Mesothelial cell of epicardium (in vitro differentiated cells): ENCODE data around the gene TXNDC2. TPM values are rescaled to one million over a fixed set of nuclear protein-coding genes. Genes with fewer than 3 reads are reported as not detected.

Experiments used
- DNase-seq, 2 experiments: peaks; one replicate each; pipeline ENCODE4 v3.0.0; 2021; ENCODE audit warnings: low spot score in 2 of 2; ENCODE audit not compliant: unreplicated experiment in 2 of 2
- H3K27ac Mint-ChIP-seq: 2 replicates; pipeline ENCODE4 v1.8.0; 2021; ENCODE audit warnings: mixed read lengths
- H3K27me3 Mint-ChIP-seq: 2 replicates; pipeline ENCODE4 v1.8.0; 2021; ENCODE audit warnings: low read depth, mixed read lengths
- H3K36me3 Mint-ChIP-seq: 2 replicates; pipeline ENCODE4 v1.8.0; 2021; ENCODE audit warnings: mixed read lengths
- H3K4me1 Mint-ChIP-seq: 2 replicates; pipeline ENCODE4 v1.8.0; 2021; ENCODE audit warnings: mixed read lengths
- H3K4me3 Mint-ChIP-seq: 2 replicates; pipeline ENCODE4 v1.8.0; 2021; ENCODE audit warnings: mild to moderate bottlenecking, moderate library complexity, mixed read lengths
- H3K9me3 Mint-ChIP-seq: 2 replicates; pipeline ENCODE4 v1.8.0; 2021; ENCODE audit warnings: mixed read lengths
- total RNA-seq: library from RNA; stranded (reverse); gene quantifications from 3 replicates; pipeline ENCODE4 v1.2.1, GENCODE V29; 2021
- TF ChIP-seq, protein P1 (sequence below): fragments of 200-600 bp; sonication (generic); IDR thresholded peaks from one replicate; pipeline ENCODE4 v1.5.0; 2021; ENCODE audit warnings: antibody characterized with exemption; ENCODE audit not compliant: unreplicated experiment

The TXNDC2 gene
- total RNA-seq, 1 donor from 2014 or later, result not detected

GRCh38 chr18:9878095-9878494 is 7.7 kb upstream of the TXNDC2 start:
- Mint-ChIP-seq H3K9me3 (peaks cover 3% of the 10 kb centered on the region), H3K27me3 (peaks cover 5% of the 10 kb centered on the region), H3K27ac (no peak overlapping the region), H3K4me1 (peaks cover 17% of the 10 kb centered on the region), H3K4me3 (no peak overlapping the region), H3K36me3 (no peaks in the 10 kb centered on the region)
- no peak for DNase-seq
- TF ChIP-seq, protein P1, sequence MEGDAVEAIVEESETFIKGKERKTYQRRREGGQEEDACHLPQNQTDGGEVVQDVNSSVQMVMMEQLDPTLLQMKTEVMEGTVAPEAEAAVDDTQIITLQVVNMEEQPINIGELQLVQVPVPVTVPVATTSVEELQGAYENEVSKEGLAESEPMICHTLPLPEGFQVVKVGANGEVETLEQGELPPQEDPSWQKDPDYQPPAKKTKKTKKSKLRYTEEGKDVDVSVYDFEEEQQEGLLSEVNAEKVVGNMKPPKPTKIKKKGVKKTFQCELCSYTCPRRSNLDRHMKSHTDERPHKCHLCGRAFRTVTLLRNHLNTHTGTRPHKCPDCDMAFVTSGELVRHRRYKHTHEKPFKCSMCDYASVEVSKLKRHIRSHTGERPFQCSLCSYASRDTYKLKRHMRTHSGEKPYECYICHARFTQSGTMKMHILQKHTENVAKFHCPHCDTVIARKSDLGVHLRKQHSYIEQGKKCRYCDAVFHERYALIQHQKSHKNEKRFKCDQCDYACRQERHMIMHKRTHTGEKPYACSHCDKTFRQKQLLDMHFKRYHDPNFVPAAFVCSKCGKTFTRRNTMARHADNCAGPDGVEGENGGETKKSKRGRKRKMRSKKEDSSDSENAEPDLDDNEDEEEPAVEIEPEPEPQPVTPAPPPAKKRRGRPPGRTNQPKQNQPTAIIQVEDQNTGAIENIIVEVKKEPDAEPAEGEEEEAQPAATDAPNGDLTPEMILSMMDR, result no peak

GRCh38 chr18:9878783-9879242 is 7.0 kb upstream of the TXNDC2 start:
- peaks cover 3% of the 10 kb centered on the region for H3K27me3 Mint-ChIP-seq
- H3K9me3 Mint-ChIP-seq, result peaks cover 3% of the 10 kb centered on the region
- H3K4me1 Mint-ChIP-seq, result peaks cover 17% of the 10 kb centered on the region
- no peak for DNase-seq
- TF ChIP-seq, protein P1, result no peak
- no peaks in the 10 kb centered on the region for H3K36me3 Mint-ChIP-seq
- no peak overlapping the region for H3K27ac Mint-ChIP-seq
- no peak overlapping the region for H3K4me3 Mint-ChIP-seq

DNA sequence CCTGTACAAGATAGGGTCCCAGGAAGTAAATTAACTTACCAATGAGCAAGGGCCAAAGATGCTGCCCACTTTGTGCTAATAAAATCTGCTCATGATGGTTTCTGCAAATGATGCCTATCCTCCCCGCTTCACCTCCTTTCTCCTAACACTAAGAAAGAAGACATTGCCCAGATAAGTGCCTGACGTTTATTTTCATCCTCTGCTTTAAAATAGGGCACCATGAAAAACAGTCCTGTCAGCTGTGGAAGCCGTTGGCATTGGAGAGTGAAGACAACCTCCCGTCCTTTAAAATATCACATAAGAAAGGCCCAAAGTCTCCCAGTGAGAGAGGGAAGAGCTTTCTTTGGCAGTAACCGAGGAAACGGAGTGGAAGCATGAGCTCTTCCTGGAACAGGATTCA is 1.7 kb upstream of the TXNDC2 start:
- peaks cover 7% of the 10 kb centered on the region for H3K27me3 Mint-ChIP-seq
- H3K36me3 Mint-ChIP-seq, result no peaks in the 10 kb centered on the region
- no peak overlapping the region for H3K4me3 Mint-ChIP-seq
- no peak for DNase-seq
- H3K4me1 Mint-ChIP-seq, result peaks cover 2% of the 10 kb centered on the region
- H3K9me3 Mint-ChIP-seq, result peaks cover 6% of the 10 kb centered on the region
- TF ChIP-seq, protein P1, result no peak
- H3K27ac Mint-ChIP-seq, result no peak overlapping the region

GRCh38 chr18:9884532-9885140 is 1.1 kb upstream of the TXNDC2 start:
- DNase-seq, result no peak
- Mint-ChIP-seq H3K27me3 (peaks cover 7% of the 10 kb centered on the region), H3K27ac (no peak overlapping the region), H3K4me1 (peaks cover 2% of the 10 kb centered on the region), H3K36me3 (no peaks in the 10 kb centered on the region), H3K4me3 (no peak overlapping the region), H3K9me3 (peaks cover 6% of the 10 kb centered on the region)
- TF ChIP-seq, protein P1, result no peak

DNA sequence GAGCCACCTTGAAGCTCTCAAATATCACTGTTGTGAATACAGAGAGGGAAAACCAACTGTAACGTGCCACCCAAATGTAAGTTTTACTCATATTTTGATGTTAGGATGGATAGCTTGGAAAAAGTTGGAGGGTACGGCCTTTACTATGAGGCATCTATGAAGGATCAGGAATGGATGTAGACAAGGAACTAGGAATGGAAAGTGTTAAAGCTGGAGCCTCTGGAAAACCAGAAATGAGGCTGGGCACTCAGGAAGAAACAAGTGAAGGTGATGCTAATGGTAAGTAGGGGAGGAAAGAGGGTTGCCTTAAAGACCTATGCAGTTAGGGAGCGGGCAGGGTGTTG is 204 bp downstream of the TXNDC2 start:
- peaks cover 7% of the 10 kb centered on the region for H3K27me3 Mint-ChIP-seq
- no peaks in the 10 kb centered on the region for H3K36me3 Mint-ChIP-seq
- no peaks in the 10 kb centered on the region for H3K4me1 Mint-ChIP-seq
- no peak overlapping the region for H3K27ac Mint-ChIP-seq
- no peak for DNase-seq
- TF ChIP-seq, protein P1, result no peak
- H3K9me3 Mint-ChIP-seq, result peaks cover 3% of the 10 kb centered on the region
- H3K4me3 Mint-ChIP-seq, result no peak overlapping the region

DNA sequence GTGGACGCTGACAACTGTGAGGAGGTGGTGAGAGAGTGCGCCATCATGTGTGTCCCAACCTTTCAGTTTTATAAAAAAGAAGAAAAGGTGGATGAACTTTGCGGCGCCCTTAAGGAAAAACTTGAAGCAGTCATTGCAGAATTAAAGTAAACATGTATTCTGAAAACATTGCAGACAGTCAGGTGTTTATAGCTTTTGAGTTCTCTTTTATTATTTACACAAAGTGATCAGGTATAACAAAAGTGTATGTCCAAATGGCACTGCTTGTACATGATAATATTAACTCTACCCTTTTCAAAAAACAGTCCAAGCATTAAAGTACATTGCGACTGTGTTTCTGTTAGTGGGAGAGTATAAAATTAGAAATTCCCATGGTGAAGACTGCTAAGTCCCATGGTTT is 2.2 kb downstream of the TXNDC2 start:
- DNase-seq, result no peak
- Mint-ChIP-seq H3K27me3 (peaks cover 7% of the 10 kb centered on the region), H3K27ac (no peak overlapping the region), H3K4me1 (no peaks in the 10 kb centered on the region), H3K4me3 (no peak overlapping the region), H3K9me3 (peaks cover 3% of the 10 kb centered on the region), H3K36me3 (no peaks in the 10 kb centered on the region)
- TF ChIP-seq, protein P1, result no peak
